HG03565 (cell line): Measurements from ENCODE around the gene RUNX1.
"Not testable (repeated sequence)": the region's sequence is repeated elsewhere in the genome, so short reads cannot be mapped to it uniquely, and the experiment has no call there.

Experiments used
- ATAC-seq: cut with Tn5 transposase; IDR thresholded peaks from one replicate; pipeline ENCODE4 v1.9.1; 2021; ENCODE audit warnings: mild to moderate bottlenecking, moderate library complexity; ENCODE audit not compliant: unreplicated experiment

RUNX1 gene

GRCh38 chr21:34973685-34974084 is 75.4 kb downstream of the RUNX1 start:
- ATAC-seq = no peak

GRCh38 chr21:34971656-34972055 is 77.4 kb downstream of the RUNX1 start:
- no peak for ATAC-seq

- ATAC-seq = no peak
Measured at GRCh38 chr21:34970566-34970965, 78.5 kb downstream of the RUNX1 start.

- ATAC-seq = no peak
Measured at GRCh38 chr21:34970167-34970500, 79.0 kb downstream of the RUNX1 start.

- no peak for ATAC-seq
Measured at GRCh38 chr21:34969423-34970166, 79.5 kb downstream of the RUNX1 start.

- no peak for ATAC-seq
Measured at GRCh38 chr21:34968414-34969333, 80.4 kb downstream of the RUNX1 start.

- ATAC-seq = no peak
Measured at GRCh38 chr21:34967509-34968289, 81.4 kb downstream of the RUNX1 start.

GRCh38 chr21:34966881-34967280 is 82.2 kb downstream of the RUNX1 start:
- ATAC-seq = not testable (repeated sequence)

GRCh38 chr21:34965200-34966174 is 83.6 kb downstream of the RUNX1 start:
- no peak for ATAC-seq

- ATAC-seq = no peak
Measured at GRCh38 chr21:34962586-34963222, 86.4 kb downstream of the RUNX1 start.

GRCh38 chr21:34962136-34962535 is 87.0 kb downstream of the RUNX1 start:
- ATAC-seq = no peak

- ATAC-seq = no peak
Measured at GRCh38 chr21:34960687-34961086, 88.4 kb downstream of the RUNX1 start.

- no peak for ATAC-seq
Measured at GRCh38 chr21:34959607-34960006, 89.5 kb downstream of the RUNX1 start.

- no peak for ATAC-seq
Measured at GRCh38 chr21:34958040-34958439, 91.1 kb downstream of the RUNX1 start.

GRCh38 chr21:34956416-34957316 is 92.4 kb downstream of the RUNX1 start:
- no peak for ATAC-seq

- ATAC-seq = no peak
Measured at GRCh38 chr21:34953950-34954349, 95.2 kb downstream of the RUNX1 start.

- ATAC-seq = no peak
Measured at GRCh38 chr21:34952701-34953100, 96.4 kb downstream of the RUNX1 start.

GRCh38 chr21:34951868-34952267 is 97.2 kb downstream of the RUNX1 start:
- ATAC-seq = not testable (repeated sequence)

GRCh38 chr21:34950980-34951379 is 98.1 kb downstream of the RUNX1 start:
- no peak for ATAC-seq
